ENCODE measurements around the gene LMNB1. TPM values are rescaled to one million over a fixed set of nuclear protein-coding genes. Genes with fewer than 3 reads are reported as not detected.
A peak's percentile ranks its signal among the peaks of the same experiment; 100 is the strongest.

The LMNB1 gene
- total and polyA plus RNA-seq, 11 donors: 0.27 to 27.8 (median 1.8) TPM

- ATAC-seq (peak in 3 of 4 donors; percentile 33 to 61 (median 39)), DNase-seq (no peak)
- H3K27me3 ChIP-seq: no peaks in the 10 kb centered on the region
- TF ChIP-seq CTCF (IDR thresholded peaks at IDR 0.05) (peak; percentile 30 to 63 (median 48)), POLR2A (IDR thresholded peaks at IDR 0.05) (no peak)
- peaks cover 0 to 64% (median 0%) of the 10 kb centered on the region in 12 donors for H3K4me1 ChIP-seq
- no peaks in the 10 kb centered on the region for H3K9me3 ChIP-seq
- H3K4me3 ChIP-seq: peak overlapping the region in 1 of 12 donors; percentile 30
- H3K36me3 ChIP-seq: peaks cover 0 to 33% (median 0%) of the 10 kb centered on the region in 9 donors
- intact Hi-C loops (cut with DNase I): loop anchor here in 1 of 10 donors (10.0 kb wide), 2 partner anchors 134 to 454 kb away; no protein-coding TSS in a partner anchor
- WGBS, 4 donors: 54 to 62% (median 58%) methylated on average over 5 of the region's 5 CpGs
- peak overlapping the region in 1 of 12 donors; percentile 90 for H3K27ac ChIP-seq
Measured at GRCh38 chr5:126808521-126808988, 31.6 kb downstream of the LMNB1 start.

GRCh38 chr5:126809916-126810315 is 33.0 kb downstream of the LMNB1 start:
- no peak for TF ChIP-seq CTCF (IDR thresholded peaks at IDR 0.05)
- no peak for TF ChIP-seq POLR2A (IDR thresholded peaks at IDR 0.05)
- no peak overlapping the region for H3K4me3 ChIP-seq
- H3K9me3 ChIP-seq: no peaks in the 10 kb centered on the region
- intact Hi-C loops (cut with DNase I): loop anchor here in 1 of 10 donors (10.0 kb wide), 2 partner anchors 135 to 455 kb away; no protein-coding TSS in a partner anchor
- 94 to 96% (median 95%) methylated on average over 7 of the region's 7 CpGs for WGBS, 4 donors
- DNase-seq (no peak), ATAC-seq (no peak)
- peaks cover 0 to 74% (median 0%) of the 10 kb centered on the region in 12 donors for H3K4me1 ChIP-seq
- H3K27me3 ChIP-seq: no peaks in the 10 kb centered on the region
- peaks cover 0 to 42% (median 0%) of the 10 kb centered on the region in 9 donors for H3K36me3 ChIP-seq
- H3K27ac ChIP-seq: peak overlapping the region in 1 of 12 donors; percentile 90

GRCh38 chr5:126810596-126811380 is 33.9 kb downstream of the LMNB1 start:
- 80 to 89% (median 86%) methylated on average over 4 of the region's 4 CpGs for WGBS, 4 donors
- DNase-seq: no peak
- no peaks in the 10 kb centered on the region for H3K27me3 ChIP-seq
- no peak for TF ChIP-seq CTCF (IDR thresholded peaks at IDR 0.05)
- TF ChIP-seq POLR2A (IDR thresholded peaks at IDR 0.05): no peak
- H3K27ac ChIP-seq: peak overlapping the region in 2 of 12 donors; percentile 18 to 90
- peaks cover 0 to 77% (median 0%) of the 10 kb centered on the region in 12 donors for H3K4me1 ChIP-seq
- peaks cover 0 to 37% (median 0%) of the 10 kb centered on the region in 9 donors for H3K36me3 ChIP-seq
- intact Hi-C loops (cut with DNase I): no loop called here
- no peak for ATAC-seq
- no peaks in the 10 kb centered on the region for H3K9me3 ChIP-seq
- H3K4me3 ChIP-seq: no peak overlapping the region

- peak in 3 of 4 donors; percentile 55 to 82 (median 67) for ATAC-seq
- H3K36me3 ChIP-seq: peaks cover 0 to 31% (median 0%) of the 10 kb centered on the region in 9 donors
Measured at GRCh38 chr5:126811515-126812198, 34.7 kb downstream of the LMNB1 start.

More at GRCh38 chr5:126811515-126812198, 34.7 kb downstream of the LMNB1 start:
- WGBS, 4 donors: 61 to 65% (median 64%) methylated on average over 6 of the region's 6 CpGs
- no peaks in the 10 kb centered on the region for H3K9me3 ChIP-seq
- TF ChIP-seq CTCF (IDR thresholded peaks at IDR 0.05) (no peak), POLR2A (IDR thresholded peaks at IDR 0.05) (no peak)
- H3K4me1 ChIP-seq: peaks cover 0 to 77% (median 0%) of the 10 kb centered on the region in 12 donors
- no peak for DNase-seq
- H3K27ac ChIP-seq: peak overlapping the region in 3 of 12 donors; percentile 3 to 90 (median 18)
- intact Hi-C loops (cut with DNase I): no loop called here
- no peaks in the 10 kb centered on the region for H3K27me3 ChIP-seq
- peak overlapping the region in 1 of 12 donors; percentile 25 for H3K4me3 ChIP-seq
